GM21423 (cell line): ENCODE results near the gene UNC5B.

Source experiments
- ATAC-seq: cut with Tn5 transposase; IDR thresholded peaks from one replicate; pipeline ENCODE4 v1.9.1; 2021; ENCODE audit warnings: mild to moderate bottlenecking, moderate library complexity; ENCODE audit not compliant: unreplicated experiment

Gene UNC5B

DNA sequence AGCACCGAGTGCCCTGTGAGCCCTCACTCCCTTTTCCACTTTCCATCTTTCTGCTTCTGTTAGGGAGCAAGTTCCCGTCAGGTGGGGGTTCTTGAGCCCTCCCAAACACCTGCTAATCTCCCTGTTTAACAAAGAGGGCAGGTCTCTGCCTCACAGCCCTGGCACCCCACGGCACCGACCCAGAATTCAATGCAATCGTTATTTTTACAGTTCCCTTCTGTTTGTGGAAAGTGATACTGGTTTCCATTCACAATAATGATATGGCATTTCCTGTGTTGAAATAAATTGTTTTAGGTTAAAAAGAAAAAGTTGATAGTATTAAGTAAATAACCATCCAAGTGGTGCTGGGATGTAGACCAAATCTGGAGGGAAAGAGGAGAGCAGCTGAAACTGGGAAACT is 67.8 kb downstream of the UNC5B start:
- ATAC-seq: no peak

DNA sequence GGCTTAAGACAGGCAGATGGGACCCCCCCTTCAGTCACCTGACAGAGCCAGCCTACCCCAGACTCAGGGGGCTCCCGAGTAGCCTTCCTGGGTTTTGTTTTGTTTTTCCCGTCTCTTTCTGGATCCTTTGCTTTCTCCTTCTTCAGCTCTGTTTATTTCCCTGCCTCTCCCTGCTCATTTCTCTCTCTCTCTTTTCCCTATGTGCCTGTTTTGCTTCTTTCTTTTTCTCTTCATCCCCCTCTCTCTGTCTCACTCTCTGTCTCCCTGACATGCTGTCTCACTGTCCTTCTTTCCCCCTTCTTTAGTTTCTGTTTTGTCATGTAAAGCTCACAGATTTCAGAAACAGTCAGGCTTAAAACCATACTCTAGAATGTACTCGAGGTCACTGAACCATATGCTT is 68.5 kb downstream of the UNC5B start:
- no peak for ATAC-seq

DNA sequence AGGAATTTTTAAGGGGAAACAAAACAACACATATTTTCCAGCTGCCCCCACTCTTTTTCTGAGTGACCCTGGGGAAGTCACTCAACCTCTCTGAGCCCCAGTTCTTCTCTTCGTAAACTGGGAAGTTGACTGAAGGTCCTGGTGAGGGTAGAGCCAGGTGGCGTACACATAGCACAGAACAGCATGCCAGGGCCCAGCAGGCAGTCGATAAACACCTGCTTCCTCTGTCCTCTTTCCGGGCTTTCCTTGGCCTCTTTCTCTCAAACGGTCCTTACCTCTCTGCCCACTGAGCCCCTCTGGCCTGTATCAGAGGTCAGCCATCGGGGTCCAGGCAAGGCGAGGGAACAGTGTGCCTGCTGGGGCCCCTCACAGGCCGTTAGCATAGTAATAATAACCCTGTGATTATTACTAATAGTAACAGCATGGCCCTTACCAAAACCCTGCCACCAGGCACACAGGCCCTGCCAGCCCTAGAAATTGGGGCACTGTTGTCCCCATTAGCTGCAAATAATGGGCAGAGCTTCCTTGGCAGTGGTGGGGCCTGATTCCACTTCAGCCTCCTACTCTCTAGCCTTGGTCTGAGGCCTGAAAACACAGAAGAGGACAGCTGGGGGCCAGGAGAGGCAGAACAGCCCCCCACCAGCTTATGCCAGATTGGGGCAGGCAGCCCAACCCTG is 69.4 kb downstream of the UNC5B start:
- no peak for ATAC-seq

DNA sequence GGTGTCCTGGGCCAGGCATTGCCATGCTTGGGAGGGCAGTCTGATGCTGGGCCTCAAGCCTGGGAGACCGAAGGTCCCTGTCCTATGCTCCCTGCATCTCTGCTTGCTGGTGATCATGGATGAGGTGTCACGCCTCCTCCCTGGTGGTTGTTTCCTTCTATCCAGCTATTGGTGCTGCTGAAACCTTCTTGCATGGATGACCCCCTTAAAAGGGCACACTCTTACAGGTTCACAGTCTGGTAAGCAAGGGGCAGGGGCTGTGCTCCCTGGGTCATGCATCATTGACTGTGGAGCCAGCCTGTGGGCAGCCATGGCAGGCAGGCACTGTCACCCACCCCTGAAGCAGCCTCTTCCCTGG is 69.9 kb downstream of the UNC5B start:
- no peak for ATAC-seq

DNA sequence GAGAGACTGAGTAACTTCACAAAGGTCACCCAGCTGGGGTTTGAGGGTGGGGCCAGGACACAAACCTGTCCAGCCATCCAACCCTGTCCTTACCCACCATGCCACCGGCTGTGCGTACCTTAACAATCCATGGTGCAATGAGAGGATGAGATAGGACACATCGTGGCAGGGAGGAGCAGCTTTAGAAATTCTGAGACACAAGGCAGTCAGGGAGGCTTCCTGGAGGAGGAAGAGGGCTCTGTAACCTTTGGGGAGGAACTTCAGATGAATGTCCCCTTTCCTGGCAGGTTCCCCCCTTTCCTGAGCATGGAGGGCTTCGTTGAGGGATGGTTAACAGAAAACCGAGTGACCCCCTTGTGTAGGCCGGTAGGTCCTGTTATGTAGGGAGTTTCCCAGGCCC is 71.0 kb downstream of the UNC5B start:
- ATAC-seq: no peak

DNA sequence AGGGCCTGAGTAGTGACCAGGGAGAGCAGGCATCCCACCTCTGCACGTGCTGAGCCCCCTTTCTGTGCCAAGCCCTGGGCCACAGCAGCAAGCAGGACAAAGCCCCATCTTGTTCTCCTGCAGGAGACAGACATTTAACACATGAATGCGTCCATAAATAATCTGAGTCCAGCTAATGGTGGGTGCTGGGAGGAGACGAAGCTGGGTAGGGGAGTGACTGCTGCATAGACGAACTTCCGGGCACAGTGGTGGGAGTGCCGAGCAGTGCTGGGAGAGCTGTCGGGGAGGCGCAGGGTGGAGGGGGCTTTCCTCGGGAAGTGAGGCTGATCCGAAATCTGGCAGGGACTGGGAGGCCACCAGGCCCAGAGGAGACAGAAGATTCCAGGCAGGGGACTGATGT is 71.5 kb downstream of the UNC5B start:
- ATAC-seq: no peak

DNA sequence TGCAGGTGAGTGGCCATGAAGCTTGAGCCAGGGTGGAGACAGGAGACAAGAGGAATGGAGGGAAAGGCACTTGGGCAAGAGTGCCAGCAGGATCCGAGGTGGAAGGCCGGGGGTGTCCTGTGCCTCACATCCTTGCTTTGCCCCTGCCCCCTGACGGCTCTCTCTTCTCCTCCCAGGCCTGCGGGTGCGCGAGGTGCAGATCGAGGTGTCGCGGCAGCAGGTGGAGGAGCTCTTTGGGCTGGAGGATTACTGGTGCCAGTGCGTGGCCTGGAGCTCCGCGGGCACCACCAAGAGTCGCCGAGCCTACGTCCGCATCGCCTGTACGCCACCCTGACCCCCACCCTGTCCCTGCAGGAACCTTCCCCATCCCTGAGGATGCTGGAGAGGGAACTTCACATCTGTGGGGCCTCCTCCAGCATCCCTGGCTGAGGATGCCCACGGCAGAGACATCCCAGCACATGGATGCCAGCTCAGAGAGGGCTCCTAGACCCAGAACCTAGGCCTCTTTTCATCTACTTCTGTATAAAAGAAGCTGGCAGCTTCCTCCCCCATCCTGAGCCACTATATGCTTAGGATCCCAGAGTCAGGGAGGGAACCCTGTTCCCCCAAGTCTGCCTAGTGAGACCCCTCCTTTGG is 72.3 kb downstream of the UNC5B start:
- no peak for ATAC-seq

DNA sequence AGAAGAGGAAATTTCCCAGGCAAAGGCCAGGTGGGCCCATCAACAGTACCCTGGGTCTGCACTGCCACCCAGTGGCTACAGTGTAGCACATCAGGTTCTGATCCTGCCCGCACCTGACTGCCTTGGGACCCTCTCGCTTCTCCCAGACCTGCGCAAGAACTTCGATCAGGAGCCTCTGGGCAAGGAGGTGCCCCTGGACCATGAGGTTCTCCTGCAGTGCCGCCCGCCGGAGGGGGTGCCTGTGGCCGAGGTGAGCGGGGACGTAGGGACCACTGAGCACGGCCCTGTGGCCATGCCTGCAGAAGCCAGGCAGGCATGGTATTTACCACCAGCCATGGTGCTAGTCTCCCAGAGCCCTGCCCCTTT is 72.8 kb downstream of the UNC5B start:
- ATAC-seq: no peak

DNA sequence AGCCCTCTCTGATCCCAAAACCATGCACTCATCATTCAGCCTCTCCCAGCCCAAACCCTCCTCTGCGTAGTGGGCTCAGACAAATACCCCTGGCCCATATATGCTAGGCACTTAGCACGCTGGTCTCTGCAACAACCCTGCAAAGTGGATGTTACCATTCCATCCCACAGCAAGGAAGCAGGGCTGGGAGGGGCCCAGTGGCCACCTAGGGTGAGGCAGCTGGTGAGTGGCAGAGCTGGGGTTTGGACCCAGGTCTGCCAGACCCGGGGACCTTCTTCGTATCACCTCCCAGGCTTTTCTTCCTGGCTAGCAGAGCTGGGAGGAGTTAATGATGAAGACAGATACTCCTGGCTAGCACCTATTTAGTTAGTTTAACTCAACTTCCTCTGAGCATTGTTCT is 73.6 kb downstream of the UNC5B start:
- no peak for ATAC-seq

DNA sequence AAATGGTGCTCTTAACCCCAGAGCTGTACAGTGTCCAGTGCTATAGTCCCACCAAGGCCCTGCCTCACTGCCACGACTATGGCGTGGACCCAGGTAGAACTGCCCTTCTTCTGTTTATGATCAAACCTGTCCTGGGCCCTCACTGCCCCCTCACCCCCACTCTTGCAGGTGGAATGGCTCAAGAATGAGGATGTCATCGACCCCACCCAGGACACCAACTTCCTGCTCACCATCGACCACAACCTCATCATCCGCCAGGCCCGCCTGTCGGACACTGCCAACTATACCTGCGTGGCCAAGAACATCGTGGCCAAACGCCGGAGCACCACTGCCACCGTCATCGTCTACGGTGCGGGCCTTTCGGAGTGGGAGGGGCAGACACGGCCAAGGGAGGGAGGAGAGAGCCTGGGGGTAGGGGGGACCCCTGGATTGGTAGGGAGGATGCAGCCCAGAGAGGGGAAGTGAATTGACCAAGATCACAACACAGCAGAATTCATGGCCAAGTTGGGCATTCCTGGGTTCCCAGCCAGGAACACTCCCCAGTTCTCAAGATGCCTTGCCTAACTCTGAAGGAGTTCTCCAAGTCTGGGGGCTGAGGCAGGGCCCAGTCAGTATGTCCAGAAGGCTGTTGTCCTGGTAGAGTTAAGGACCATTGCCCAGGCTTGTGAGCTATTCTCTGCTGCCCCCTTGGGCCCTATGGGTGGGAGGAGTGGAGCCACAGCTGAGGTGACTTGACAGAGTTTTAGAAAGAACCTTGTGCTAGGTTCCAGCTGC is 74.3 kb downstream of the UNC5B start:
- ATAC-seq: no peak

DNA sequence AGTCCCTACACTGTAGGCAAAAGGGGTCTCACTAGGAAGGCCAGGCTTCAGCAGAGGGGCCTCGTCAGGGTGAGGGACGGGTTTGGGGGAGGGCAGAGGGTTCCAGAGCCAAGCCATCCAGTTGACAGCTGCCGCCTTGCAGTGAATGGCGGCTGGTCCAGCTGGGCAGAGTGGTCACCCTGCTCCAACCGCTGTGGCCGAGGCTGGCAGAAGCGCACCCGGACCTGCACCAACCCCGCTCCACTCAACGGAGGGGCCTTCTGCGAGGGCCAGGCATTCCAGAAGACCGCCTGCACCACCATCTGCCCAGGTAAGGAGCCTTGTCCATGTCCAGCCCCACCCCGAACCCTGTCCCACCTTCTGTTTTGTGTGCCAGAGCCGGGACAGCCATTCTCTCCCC is 75.1 kb downstream of the UNC5B start:
- ATAC-seq: no peak

DNA sequence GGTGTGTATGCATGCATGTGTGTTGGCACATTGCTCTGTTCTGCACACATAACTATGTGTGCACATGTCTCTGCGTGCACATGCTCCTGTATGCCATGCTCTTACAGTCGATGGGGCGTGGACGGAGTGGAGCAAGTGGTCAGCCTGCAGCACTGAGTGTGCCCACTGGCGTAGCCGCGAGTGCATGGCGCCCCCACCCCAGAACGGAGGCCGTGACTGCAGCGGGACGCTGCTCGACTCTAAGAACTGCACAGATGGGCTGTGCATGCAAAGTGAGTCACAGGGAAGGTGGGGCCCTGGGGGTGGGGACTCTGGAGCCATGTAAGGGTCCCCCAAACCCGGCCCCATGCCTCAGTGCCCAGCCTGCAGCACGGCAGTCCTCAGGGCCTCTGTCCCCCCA is 76.1 kb downstream of the UNC5B start:
- ATAC-seq: no peak

DNA sequence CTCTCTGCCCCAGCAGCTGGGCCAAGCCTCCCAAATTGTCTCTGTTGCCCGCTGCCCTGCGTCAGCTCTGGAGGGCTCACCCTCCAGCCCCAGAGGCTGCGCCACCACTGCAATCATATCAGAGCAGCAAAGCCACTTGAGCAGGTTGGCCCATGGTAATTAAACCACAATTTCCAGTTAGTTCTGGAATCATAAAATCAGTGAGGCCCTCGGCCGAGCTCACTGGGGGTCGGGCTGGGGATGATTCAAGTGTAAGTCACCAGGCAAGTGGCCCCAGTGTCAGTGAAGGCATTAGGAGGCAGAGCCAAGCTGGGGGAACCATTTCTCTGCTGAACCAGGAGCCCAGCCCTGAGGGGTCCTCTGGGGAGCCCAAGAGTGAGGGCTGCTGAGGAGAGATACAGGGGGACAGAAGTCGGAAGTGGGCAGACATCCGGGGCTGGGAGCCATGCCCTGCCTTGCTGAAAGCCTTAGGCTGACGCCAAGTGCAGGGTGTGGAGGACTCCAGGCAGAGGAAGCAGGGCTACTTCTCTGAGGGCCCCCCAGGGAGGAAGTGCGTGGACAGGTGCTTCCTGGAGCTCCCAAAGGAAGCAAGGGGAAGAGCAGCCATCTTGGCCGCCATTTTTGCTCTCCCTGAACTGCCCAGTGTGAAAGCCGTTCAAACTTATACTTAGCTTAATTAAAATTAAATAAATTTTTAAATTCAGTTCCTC is 77.2 kb downstream of the UNC5B start:
- no peak for ATAC-seq

DNA sequence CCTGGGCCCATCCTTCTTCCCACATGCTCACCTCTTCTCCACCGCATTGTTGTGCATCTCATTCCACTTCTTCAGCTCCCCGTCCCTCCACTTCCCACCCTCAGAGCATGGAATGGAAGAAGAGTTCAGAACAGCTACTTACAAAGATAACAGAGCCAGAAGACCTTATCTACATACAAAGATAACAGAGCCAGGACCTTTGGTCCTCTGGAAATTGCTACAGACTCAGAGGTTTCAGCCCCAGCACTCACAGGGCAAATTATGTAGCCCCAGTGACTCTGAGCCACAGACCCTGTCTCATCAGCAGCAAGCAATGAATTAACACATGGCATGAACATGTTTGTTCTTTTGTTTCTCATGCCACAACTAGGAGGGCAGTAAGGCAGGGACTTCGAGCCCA is 78.0 kb downstream of the UNC5B start:
- ATAC-seq: no peak

DNA sequence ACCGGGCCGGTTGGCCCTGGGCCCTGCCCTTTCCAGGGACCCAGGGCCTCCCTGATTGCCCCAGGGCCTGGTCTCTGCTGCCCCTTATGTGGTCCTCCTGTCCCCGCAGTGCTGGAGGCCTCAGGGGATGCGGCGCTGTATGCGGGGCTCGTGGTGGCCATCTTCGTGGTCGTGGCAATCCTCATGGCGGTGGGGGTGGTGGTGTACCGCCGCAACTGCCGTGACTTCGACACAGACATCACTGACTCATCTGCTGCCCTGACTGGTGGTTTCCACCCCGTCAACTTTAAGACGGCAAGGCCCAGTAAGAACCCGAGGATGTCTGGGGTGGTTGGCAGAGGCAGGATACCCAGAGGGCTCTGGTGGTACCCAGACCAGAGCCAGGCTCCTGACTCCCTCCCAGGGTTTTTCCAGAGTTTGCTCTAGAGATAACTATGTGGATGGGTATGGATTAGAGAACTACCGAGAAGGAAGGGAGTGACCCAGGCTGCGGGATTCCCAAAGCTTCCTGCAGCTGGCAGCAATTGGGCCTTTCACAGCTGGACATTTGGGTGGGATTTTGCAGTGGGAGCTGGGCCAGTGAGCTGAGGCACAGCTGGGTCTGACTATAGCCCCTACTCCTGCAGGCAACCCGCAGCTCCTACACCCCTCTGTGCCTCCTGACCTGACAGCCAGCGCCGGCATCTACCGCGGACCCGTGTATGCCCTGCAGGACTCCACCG is 78.6 kb downstream of the UNC5B start:
- ATAC-seq: no peak

DNA sequence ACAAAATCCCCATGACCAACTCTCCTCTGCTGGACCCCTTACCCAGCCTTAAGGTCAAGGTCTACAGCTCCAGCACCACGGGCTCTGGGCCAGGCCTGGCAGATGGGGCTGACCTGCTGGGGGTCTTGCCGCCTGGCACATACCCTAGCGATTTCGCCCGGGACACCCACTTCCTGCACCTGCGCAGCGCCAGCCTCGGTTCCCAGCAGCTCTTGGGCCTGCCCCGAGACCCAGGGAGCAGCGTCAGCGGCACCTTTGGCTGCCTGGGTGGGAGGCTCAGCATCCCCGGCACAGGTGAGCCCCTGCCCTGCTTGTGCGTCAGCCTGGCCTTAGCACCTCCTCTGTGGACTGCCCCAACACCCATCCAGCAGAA is 79.1 kb downstream of the UNC5B start:
- ATAC-seq: no peak

DNA sequence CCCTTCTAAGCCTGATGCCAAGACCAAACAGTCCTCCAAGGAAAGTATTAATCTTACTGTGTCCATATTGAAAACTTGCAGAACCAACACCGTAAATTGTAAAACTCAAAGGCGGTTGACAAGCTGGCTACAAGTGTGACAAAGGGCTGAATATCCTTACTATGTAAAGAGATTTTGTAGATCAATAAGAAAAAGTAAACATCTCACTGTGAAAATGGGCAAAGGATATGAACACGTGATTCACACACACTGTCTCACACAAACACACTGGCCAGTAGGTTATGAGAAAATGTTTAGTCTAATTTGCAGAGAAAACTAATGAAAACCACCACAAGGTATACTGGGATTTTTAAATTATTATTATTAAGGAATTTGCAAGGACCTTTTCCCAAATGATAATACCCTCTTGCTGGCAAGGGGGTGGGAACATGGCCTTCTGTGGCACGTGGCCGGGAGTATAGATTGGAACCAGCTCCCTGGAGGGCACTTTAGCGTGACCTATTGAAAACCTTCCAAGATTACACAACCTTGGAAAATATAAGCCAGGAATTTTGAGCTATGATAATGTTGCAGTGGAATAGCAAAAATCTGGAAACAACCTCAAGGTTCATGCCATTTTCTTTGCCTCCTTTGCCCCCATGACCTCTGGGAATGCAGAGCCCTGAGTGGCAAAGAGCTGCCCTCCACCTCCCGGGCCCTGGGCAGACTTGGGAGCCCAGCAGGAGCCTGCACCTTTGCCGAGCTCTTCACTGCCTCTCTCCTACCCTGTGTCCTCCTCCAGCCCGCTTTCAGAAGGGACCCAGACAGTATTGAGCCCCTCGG is 80.5 kb downstream of the UNC5B start:
- ATAC-seq: no peak

DNA sequence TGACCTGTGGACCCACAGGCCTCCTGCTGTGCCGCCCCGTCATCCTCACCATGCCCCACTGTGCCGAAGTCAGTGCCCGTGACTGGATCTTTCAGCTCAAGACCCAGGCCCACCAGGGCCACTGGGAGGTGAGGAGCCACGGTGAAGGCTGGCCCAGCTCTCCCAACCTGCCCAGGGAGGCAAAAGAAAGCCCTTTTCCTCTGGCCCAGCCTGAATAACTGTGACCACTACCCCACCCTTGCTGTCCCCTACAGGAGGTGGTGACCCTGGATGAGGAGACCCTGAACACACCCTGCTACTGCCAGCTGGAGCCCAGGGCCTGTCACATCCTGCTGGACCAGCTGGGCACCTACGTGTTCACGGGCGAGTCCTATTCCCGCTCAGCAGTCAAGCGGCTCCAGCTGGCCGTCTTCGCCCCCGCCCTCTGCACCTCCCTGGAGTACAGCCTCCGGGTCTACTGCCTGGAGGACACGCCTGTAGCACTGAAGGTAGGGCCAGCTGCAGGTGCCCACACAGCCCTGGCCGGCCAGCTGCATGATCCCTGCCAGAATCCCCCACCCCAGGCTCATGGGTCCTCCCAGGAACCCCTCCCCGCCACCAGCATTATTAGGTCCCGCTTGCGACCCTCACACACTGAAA is 81.2 kb downstream of the UNC5B start:
- ATAC-seq: no peak

DNA sequence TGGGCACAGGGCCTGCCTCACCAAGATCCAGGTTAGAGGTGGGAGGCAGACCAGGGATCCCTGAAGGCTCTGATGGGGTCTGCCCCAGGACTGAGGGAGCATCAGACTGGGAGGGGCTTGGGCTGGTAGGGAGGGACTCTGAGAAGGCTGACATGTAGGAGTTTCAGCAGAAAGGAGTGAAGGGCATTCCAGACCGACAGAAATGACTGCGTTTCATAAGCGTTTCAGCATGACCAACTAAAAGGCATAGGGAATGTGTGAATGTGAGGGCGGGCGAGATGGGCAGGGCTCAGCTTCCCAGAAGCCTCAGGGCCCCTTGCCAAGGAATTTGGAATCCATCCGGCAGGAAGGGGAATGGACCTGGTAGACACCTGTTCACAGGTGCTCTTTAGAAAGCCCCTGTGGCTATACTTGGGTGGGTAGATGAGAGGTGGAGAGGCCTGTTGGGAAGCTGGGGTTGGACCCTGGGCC is 81.8 kb downstream of the UNC5B start:
- ATAC-seq: no peak

DNA sequence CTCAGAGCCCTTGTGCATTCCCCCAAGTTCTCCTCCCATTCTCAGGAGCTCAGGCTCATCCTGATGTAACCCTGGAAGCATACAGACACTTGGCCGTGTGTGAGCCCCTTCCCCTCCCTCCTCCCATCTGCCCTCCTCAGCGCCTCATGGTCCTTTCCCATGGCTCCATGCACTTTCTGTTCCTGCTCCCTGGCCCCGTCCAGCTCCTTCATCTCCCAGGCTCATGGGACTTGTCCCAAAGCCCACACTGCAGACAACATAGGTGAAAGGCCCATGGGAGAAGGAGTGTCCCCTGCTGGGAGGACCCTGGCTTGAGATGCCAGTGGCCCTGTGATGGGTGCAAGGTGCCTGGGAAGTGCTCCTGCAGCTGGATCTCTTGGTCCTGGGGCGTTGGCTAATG is 82.5 kb downstream of the UNC5B start:
- ATAC-seq: no peak
